ENCODE results near the gene AFAP1L2.

GRCh38 chr10:114368057-114368391, 36.3 kb downstream of the AFAP1L2 start:
- no peak for TF ChIP-seq CTCF (IDR thresholded peaks at IDR 0.05)
- no peak for TF ChIP-seq TCF7L2 (IDR thresholded peaks at IDR 0.05; ENCODE audit: low read depth, low read length)
- no peak for TF ChIP-seq POLR2AphosphoS5 (IDR thresholded peaks at IDR 0.05; ENCODE audit: low read depth, low read length)

Data from Panc1 (cell line).